Measurements from ENCODE around the gene IGFBP5. TPM values are rescaled to one million over a fixed set of nuclear protein-coding genes. Genes with fewer than 3 reads are reported as not detected.

IGFBP5 gene
- total RNA-seq, 1 experiment from 2014 or later = 157 TPM

DNA sequence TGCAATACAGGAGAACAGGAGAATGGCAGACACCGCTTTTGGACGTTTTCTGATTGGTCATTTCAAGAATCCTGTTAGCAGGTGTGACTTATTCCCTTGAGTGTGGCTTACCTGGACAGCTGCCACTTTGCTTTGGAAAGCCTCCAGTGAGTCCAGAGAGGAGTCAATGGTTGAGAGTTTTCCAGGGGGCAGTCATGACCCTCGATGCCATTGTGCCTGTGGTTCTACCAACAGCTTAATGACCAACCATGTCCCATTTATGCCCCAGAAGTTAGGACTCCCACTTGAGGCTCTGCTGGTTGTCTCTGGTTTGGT, 49.8 kb downstream of the IGFBP5 start:
- ChIA-PET CTCF (no interaction called here), POLR2A (ENCODE audit: unreplicated experiment) (no interaction called here)
- Histone ChIP-seq H3K27me3 (ENCODE audit: low read length) (no peaks in the 10 kb centered on the region), H3K27ac (ENCODE audit: low read length) (no peak overlapping the region), H3K9ac (ENCODE audit: low read length) (no peak overlapping the region), H3K79me2 (ENCODE audit: low read length) (no peaks in the 10 kb centered on the region), H3K4me1 (ENCODE audit: insufficient read depth, low read length) (peaks cover 12% of the 10 kb centered on the region; the same call in 1 of the 2 replicates), H2AFZ (ENCODE audit: low read length) (no peak overlapping the region), H3K4me2 (ENCODE audit: low read length) (no peak overlapping the region), H3K4me3 (ENCODE audit: low read length) (no peak overlapping the region), H3K9me3 (ENCODE audit: low read length) (no peaks in the 10 kb centered on the region), H3K9me2 (replicated peaks; ENCODE audit: low read length) (no peaks in the 10 kb centered on the region), H3F3A (ENCODE audit: low read length, unreplicated experiment) (no peaks in the 10 kb centered on the region), H3K36me3 (ENCODE audit: low read depth, low read length) (no peaks in the 10 kb centered on the region; the same call in 1 of the 2 replicates), H4K20me1 (ENCODE audit: low read length) (no peaks in the 10 kb centered on the region)
- TF ChIP-seq EZH2 (IDR thresholded peaks at IDR 0.05; ENCODE audit: low read length, unreplicated experiment) (no peak), EZH2phosphoT487 (IDR thresholded peaks at IDR 0.05; ENCODE audit: borderline replicate concordance, low read length) (no peak)
- TF ChIP-seq, protein P1, sequence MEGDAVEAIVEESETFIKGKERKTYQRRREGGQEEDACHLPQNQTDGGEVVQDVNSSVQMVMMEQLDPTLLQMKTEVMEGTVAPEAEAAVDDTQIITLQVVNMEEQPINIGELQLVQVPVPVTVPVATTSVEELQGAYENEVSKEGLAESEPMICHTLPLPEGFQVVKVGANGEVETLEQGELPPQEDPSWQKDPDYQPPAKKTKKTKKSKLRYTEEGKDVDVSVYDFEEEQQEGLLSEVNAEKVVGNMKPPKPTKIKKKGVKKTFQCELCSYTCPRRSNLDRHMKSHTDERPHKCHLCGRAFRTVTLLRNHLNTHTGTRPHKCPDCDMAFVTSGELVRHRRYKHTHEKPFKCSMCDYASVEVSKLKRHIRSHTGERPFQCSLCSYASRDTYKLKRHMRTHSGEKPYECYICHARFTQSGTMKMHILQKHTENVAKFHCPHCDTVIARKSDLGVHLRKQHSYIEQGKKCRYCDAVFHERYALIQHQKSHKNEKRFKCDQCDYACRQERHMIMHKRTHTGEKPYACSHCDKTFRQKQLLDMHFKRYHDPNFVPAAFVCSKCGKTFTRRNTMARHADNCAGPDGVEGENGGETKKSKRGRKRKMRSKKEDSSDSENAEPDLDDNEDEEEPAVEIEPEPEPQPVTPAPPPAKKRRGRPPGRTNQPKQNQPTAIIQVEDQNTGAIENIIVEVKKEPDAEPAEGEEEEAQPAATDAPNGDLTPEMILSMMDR (conservative IDR thresholded peaks at IDR 0.05; ENCODE audit: low read depth, low read length) = no peak
- intact Hi-C loops (cut with micrococcal nuclease) = no loop called here
- ATAC-seq (no peak), DNase-seq (no peak)
- no TSS peak for BruUV-seq (replicated peaks)

DNA sequence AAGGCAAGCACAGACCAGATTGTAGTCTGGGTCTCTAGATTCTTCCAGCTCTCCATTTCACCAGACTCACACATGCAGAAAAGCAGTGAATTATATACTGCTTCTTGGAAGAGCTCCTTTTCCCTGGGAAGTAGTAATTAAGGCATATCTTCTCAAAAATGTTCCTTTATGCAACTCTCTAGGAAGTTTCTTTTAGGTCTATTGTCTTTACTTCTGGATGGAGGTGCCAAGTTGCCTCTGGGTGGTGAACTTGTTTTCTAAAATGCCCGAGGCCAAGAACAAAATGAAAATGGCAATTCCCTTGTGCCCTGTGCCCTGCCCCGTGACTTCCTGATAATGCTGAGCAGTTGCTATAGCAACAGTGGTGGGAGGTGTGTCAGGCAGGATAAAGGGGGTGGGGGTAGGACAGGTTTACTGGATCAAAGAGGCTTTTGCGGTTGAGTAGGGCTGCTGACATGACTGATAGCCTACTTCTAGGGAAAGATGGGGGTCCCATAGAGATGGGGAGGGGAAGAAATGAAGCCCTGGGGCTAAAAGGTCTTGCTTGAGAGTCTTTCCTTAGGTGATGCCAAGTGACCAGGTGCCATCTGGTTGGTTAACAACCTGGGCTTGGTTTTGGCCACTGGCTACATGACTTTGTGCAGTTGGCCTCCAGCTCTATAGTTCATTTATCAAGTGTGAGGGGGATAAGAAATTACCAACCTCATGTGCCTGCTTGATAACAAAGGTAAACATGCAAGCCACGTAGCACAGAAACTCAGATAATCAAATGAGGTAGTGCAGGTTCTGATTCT, 50.3 kb downstream of the IGFBP5 start:
- Histone ChIP-seq H3K4me2 (ENCODE audit: low read length) (no peak overlapping the region), H3F3A (ENCODE audit: low read length, unreplicated experiment) (no peaks in the 10 kb centered on the region), H3K9me3 (ENCODE audit: low read length) (no peaks in the 10 kb centered on the region), H3K9me2 (replicated peaks; ENCODE audit: low read length) (no peaks in the 10 kb centered on the region), H3K4me1 (ENCODE audit: insufficient read depth, low read length) (peaks cover 12% of the 10 kb centered on the region; the same call in 1 of the 2 replicates), H4K20me1 (ENCODE audit: low read length) (no peaks in the 10 kb centered on the region), H3K4me3 (ENCODE audit: low read length) (no peak overlapping the region), H2AFZ (ENCODE audit: low read length) (no peak overlapping the region), H3K9ac (ENCODE audit: low read length) (no peak overlapping the region), H3K79me2 (ENCODE audit: low read length) (no peaks in the 10 kb centered on the region), H3K36me3 (ENCODE audit: low read depth, low read length) (no peaks in the 10 kb centered on the region; the same call in 1 of the 2 replicates), H3K27me3 (ENCODE audit: low read length) (no peaks in the 10 kb centered on the region), H3K27ac (ENCODE audit: low read length) (no peak overlapping the region)
- intact Hi-C loops (cut with micrococcal nuclease) = no loop called here
- POLR2A ChIA-PET (ENCODE audit: unreplicated experiment) = no interaction called here
- no peak for ATAC-seq
- BruUV-seq (replicated peaks) = no TSS peak
- CTCF ChIA-PET = no interaction called here
- DNase-seq = no peak
- TF ChIP-seq, protein P1 (conservative IDR thresholded peaks at IDR 0.05; ENCODE audit: low read depth, low read length) = no peak
- no peak for TF ChIP-seq EZH2 (IDR thresholded peaks at IDR 0.05; ENCODE audit: low read length, unreplicated experiment)
- no peak for TF ChIP-seq EZH2phosphoT487 (IDR thresholded peaks at IDR 0.05; ENCODE audit: borderline replicate concordance, low read length)

DNA sequence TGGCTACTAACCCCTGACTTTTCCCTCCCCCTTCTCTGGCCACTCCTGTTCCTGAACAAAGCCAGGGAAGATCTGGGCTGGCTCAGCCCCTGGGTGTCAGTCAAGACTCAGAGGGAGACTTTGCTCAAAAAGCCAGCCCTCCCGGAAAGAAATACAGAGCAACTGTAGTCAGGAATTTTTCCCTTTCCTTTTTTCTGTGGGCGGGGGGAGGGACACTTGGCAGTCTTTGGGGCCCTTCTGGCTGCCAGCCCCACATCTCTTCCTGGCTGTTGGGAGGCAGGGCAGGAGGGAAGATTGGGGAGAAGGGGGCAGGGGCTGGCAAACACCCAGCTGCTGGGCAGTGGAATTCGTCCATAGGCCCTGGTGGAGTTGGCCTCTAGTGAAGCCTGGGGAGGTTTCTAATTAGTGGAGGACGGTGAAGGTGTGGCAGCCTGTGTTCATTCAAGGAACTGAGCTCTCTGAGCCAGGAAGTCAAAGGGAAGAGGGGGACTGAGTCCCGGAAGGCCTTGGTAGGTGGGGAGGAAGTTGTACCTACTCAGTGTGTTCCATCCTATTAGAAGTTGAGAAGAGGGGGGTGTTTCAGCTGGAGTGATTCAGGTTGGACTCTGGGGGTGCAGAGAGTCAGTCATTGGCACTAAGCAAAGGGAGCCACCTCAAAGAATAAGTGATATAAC, 51.2 kb downstream of the IGFBP5 start:
- no peak overlapping the region for H3K9ac ChIP-seq (ENCODE audit: low read length)
- no peaks in the 10 kb centered on the region for H3F3A ChIP-seq (ENCODE audit: low read length, unreplicated experiment)
- no peak for TF ChIP-seq EZH2 (IDR thresholded peaks at IDR 0.05; ENCODE audit: low read length, unreplicated experiment)
- no peak for TF ChIP-seq EZH2phosphoT487 (IDR thresholded peaks at IDR 0.05; ENCODE audit: borderline replicate concordance, low read length)
- TF ChIP-seq, protein P1 (conservative IDR thresholded peaks at IDR 0.05; ENCODE audit: low read depth, low read length) = no peak
- no peaks in the 10 kb centered on the region for H3K27me3 ChIP-seq (ENCODE audit: low read length)
- ATAC-seq = no peak
- H3K9me3 ChIP-seq (ENCODE audit: low read length) = no peaks in the 10 kb centered on the region
- ChIA-PET POLR2A (ENCODE audit: unreplicated experiment) (no interaction called here), CTCF (no interaction called here)
- intact Hi-C loops (cut with micrococcal nuclease) = no loop called here
- no peak for DNase-seq
- BruUV-seq (replicated peaks) = no TSS peak
- peaks cover 12% of the 10 kb centered on the region; the same call in 1 of the 2 replicates for H3K4me1 ChIP-seq (ENCODE audit: insufficient read depth, low read length)
- H3K27ac ChIP-seq (ENCODE audit: low read length) = no peak overlapping the region
- H3K79me2 ChIP-seq (ENCODE audit: low read length) = no peaks in the 10 kb centered on the region
- no peak overlapping the region for H3K4me2 ChIP-seq (ENCODE audit: low read length)
- H3K36me3 ChIP-seq (ENCODE audit: low read depth, low read length) = no peaks in the 10 kb centered on the region; the same call in 1 of the 2 replicates
- H2AFZ ChIP-seq (ENCODE audit: low read length) = no peak overlapping the region
- no peaks in the 10 kb centered on the region for H3K9me2 ChIP-seq (replicated peaks; ENCODE audit: low read length)
- H4K20me1 ChIP-seq (ENCODE audit: low read length) = no peaks in the 10 kb centered on the region
- H3K4me3 ChIP-seq (ENCODE audit: low read length) = no peak overlapping the region

All from PC-3 (cell line).